Measurements from ENCODE around the gene TMEM271. TPM values are rescaled to one million over a fixed set of nuclear protein-coding genes. Genes with fewer than 3 reads are reported as not detected.
"Not testable (repeated sequence)": the region's sequence is repeated elsewhere in the genome, so short reads cannot be mapped to it uniquely, and the experiment has no call there.

The TMEM271 gene
- total RNA-seq, 1 donor from 2014 or later = not detected

- DNase-seq (ENCODE audit: low read depth in 2 of 2) = peak in 1 of 2 donors; percentile 36
Observed at GRCh38 chr4:610411-611261, 34.5 kb upstream of the TMEM271 start.

DNA sequence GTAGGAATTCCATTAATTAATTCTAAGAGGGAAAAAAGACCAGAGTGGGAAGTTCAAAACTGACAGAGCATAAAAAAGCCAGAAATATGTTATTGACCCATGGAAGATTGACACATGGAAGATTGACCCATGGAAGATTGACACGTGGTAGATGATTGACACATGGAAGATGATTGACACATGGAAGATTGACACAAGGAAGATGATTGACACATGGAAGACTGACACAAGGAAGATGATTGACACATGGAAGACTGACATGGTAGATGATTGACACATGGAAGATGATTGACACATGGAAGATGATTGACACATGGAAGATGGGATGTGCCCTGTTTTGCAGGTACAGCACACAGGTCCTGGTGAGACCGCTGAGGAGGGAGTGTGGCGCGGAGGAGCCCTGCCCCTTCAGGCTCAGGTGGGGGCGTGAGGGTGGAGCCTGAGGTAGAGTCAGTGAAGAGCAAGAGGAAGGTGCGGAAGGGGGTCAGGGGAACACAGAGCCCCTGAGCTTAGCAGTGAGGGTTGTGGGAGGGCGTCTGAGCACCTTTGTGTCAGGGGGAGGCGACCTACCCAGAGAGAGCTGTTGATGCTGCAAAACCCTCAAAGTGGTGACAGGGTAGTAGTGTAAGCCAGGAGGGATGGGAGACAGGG lies 33.4 kb upstream of the TMEM271 start:
- no peak for DNase-seq (ENCODE audit: low read depth in 2 of 2)

DNA sequence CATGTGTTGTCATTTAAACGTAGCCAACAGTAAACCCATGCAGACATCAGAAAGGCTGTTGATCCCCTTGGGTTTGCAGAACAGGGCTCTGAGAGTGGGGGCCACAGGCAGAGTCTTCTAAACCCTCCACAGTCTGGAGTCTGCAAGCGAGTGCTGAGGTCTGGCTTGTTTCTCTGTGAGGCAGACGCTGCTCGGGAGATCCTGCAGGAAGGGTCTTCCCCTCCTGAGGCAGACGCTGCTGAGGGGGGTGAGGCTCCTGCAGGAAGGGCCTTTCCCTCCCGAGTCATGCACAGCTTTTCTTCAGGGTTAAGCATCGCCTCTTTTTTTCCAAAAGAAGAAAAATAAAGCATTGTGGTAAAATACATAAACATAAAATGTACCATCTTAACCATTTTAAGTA lies 32.1 kb upstream of the TMEM271 start:
- DNase-seq (ENCODE audit: low read depth in 2 of 2) = no peak

GRCh38 chr4:605702-606425 lies 29.8 kb upstream of the TMEM271 start:
- DNase-seq (ENCODE audit: low read depth in 2 of 2) = no peak

DNA sequence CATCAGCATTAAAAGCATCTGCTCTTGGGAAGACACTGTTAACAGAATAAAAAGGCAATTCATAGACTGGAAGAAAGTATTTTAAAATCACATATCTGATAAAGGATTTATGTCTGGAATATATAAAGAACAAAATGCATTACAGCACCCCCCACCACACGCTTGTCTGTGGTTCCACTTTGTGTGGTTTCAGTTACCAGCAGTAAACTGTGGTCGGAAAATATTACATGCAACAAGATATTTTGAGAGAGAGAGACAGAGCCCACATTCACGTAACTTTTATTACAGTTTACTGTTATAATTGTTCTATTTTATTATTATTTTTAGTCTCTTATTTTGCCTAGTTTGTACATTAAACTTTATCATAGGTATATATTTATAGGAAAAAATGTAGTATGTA lies 28.0 kb upstream of the TMEM271 start:
- DNase-seq (ENCODE audit: low read depth in 2 of 2) = no peak

DNA sequence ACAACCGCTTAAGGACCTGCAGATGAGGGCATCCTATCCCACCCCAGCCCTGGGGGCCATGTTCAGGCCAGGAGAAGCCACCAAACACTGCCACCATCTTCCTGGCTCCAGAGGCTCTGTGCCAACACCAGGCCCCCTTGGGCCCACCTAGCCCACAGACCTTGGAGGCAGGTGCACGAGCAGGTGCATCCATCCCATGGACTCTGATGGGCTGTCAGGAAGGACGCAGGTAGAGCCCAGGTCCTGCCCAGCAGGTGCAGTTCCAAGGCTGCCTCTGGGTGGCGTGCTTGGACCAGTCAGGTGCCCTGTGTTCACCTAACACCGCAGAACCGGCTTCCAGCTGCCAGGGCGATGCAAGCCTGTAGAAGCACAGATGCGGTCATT lies 26.5 kb upstream of the TMEM271 start:
- DNase-seq (ENCODE audit: low read depth in 2 of 2) = peak; percentile 23 to 37

DNA sequence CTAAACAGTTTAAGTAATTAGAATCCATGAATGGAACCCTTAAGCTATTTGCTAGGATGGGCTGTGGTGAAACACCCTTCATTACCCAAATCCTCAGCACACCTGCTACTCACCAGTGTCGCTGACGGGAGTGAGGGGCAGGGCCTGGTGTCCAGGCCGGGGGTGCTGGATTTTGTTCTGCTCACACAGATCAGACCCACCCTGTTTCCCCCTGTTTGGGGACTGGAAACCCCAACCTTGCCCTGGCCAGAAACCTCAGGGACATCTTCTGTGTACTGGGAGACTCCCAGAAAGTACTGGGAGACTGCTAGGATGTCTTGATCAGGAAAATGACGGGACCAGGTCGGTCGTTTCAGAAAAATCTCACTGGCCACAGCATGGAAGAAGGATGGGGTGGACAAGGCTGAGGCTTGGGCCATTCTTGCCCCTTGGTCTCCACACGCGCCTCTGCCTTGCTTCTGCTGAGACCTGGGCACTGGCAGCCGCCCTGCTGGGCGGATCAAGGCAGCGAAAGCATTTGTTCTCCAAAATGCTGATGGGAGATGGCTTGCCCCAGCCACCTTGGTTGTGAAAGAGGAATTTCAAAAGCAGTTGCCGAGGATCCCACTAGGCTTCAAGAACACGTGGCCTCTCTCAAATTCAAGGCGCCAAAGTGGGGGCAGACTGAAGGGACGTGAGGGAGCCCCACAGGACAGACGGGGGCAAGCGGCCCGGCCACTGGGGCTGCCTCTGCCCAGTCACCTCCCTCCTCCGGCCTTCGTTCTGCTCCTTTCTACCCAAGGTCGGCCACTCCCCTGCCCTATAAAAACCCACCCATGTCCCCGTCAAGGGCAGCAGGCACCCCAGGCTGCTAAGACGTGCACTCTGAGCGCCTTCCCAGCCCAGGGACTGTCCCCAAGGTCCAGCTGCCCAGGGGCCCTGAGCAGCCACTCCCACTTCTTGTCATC lies 25.8 kb upstream of the TMEM271 start:
- no peak for DNase-seq (ENCODE audit: low read depth in 2 of 2)

DNA sequence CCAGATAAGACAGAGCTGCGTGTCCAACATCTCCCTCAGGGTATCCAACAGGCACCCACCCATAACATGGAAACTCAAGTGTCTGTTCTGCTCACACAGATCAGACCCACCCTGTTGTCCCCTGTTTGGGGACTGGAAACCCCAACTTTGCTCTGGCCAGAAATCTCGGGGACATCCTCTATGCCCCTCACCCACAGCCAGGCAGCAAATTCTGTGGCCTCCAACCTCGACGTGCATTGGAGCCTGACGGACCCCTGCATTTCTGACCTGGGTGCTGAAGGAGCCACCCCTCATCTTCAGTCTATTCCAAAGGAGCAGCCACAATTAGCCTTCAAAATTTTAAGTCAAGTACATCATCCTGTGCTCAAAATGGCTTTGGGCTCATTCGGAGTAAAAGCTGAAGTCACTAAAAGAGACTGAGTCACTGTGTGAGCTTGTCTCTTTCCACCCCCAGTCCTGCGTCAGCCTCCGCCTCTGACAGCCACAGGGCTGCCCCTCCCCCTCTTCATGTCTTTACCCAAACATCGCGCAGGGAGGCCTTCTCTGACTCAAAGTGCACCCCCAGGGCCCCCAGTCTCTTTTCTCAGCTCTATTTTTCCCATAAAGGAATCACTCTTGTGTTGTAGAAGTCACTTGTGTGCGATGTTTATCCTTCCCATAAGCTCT lies 24.9 kb upstream of the TMEM271 start:
- no peak for DNase-seq (ENCODE audit: low read depth in 2 of 2)

DNA sequence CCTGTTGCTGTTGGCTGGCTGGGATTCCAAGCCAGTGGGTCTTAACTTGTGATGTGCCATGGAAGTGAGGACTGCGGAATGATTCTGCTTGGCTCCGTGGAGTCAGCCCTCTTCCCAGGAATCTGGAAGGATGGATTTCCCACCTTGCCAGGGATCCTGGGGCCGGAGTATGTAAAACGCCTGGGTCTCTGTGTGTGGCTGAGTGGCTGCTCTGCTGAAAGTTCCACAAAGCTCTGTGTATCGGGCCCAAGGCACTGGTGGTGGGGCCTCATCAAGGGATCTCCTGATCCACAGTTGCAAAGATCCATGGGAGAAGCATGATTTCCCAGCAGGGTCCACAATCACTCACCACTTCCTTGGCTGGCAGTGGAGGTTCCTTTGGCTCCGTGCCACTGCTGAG lies 24.1 kb upstream of the TMEM271 start:
- DNase-seq (ENCODE audit: low read depth in 2 of 2) = no peak

GRCh38 chr4:598925-599324 lies 22.8 kb upstream of the TMEM271 start:
- DNase-seq (ENCODE audit: low read depth in 2 of 2) = no peak

GRCh38 chr4:592825-593520 lies 16.9 kb upstream of the TMEM271 start:
- DNase-seq (ENCODE audit: low read depth in 2 of 2) = no peak

DNA sequence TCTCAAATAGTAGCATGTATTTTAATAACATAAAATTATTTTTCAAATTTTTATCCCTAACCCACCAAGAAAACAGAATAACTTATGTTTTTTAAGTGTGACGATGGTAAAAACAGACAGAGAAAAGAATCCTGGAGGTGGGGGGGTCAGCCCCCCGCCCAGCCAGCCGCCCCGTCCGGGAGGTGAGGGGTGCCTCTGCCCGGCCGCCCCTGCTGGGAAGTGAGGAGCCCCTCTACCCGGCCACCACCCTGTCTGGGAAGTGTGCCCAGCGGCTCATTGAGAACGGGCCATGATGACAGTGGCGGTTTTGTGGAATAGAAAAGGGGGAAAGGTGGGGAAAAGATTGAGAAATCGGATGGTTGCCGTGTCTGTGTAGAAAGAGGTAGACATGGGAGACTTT lies 16.1 kb upstream of the TMEM271 start:
- DNase-seq (ENCODE audit: low read depth in 2 of 2) = not testable (repeated sequence)

DNA sequence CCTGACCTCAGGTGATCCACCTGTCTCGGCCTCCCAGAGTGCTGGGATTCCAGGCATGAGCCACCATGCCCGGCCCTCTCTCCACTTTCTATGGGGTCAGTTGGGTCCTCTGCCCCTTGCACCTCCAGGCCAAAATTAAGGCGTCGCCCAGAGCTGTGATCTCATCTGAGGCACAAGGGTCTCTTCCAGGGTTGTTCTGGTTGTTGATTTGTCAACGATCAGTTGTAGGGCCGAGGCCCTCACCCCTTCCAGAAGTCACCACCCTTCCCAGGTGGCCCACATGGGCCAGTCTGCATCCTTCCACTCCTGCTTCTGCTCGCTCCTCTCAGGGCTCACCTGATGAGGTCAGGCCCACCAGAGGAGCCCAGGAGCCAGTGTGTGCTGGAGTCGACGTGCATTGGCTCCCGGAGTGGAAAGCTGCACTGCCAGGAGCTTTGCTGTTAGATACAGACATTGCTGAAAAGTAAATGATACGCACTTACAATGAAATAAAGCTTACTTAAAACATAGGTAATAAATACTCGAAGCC lies 14.3 kb upstream of the TMEM271 start:
- DNase-seq (ENCODE audit: low read depth in 2 of 2) = no peak

- no peak for DNase-seq (ENCODE audit: low read depth in 2 of 2)
Observed at GRCh38 chr4:589219-589963, 13.3 kb upstream of the TMEM271 start.

DNA sequence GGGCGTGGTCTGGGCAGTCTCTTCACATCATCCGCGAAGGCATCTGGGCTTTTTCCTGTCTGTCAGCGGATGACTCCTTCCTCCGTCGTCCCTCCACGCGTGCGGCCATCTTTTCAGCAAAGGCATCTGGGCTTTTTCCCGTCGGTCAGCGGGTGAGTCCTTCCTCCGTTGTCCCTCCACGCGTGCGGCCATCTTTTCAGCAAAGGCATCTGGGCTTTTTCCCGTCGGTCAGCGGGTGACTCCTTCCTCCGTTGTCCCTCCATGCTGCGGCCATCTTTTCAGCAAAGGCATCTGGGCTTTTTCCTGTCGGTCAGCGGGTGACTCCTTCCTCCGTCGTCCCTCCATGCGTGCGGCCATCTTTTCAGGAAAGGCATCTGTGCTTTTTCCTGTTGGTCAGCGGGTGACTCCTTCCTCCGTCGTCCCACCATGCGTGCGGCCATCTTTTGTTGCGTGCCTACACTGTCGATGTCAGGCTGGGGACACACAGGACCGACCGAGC lies 12.3 kb upstream of the TMEM271 start:
- DNase-seq (ENCODE audit: low read depth in 2 of 2) = no peak

DNA sequence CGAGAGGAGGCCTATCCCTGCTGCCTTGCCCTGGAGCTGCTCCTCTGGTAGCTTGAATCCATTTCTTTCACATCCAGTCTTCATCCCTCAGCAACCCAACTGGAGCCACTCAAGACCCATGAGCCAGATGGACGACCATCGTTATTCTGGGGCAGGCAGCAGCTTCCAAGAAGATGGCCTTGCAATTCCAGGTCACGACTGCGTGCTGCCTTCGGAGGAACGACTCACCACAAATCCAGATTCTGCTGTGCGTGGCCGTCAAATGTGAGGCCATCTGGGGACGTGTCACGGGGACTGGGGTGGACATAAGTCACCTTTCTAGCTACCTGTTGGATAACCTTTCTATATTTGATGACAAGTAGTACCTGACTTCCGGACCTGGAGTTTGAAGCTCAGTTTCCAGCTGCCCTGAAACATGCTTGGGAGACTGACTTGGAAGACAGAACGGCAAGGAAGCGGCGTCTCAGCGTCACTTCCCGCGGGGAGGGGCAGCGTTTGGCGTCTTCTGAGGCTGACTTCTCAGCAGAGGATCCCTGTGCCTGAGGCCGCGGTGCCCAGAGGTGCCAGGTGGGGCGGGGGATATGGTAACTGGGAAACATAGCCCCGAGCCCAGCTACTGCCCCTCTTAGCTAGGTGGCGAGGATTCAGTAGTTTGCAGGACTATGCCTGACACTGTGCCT lies 11.7 kb upstream of the TMEM271 start:
- DNase-seq (ENCODE audit: low read depth in 2 of 2) = no peak

- DNase-seq (ENCODE audit: low read depth in 2 of 2) = no peak
Observed at GRCh38 chr4:583820-584219, 7.7 kb upstream of the TMEM271 start.

DNA sequence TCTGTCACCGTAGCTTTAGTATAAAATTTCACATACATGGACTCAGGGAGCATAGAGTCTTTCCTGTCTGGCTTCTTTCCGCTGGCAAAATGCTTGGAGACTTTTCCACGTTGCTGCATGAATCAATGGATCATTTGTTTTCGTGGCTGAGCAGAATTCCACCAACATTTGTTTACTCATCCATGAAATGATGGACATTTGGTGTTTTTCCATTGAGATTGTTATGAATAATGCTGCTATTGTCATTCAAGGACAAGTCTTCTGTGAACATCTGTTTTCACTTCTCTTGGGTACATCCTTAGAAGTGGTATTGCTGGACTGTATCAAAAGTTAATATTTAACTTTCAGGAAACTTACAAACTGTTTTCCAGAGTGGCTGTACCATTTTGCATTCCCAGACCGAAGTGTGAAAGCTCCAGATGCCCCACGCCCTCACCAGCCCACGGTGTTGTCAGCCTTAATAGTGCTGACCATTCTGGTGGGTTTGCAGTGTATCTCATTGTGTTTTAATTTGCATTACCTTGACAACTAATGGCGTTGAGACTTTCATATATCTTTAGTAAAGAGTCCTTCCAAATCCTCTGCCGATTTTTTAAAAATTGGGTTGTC lies 5.8 kb upstream of the TMEM271 start:
- no peak for DNase-seq (ENCODE audit: low read depth in 2 of 2)

Measured in dermis microvascular lymphatic vessel endothelial cell (primary cell).